ENCODE data around the gene SPACA4.

The SPACA4 gene

GRCh38 chr19:48635966-48636858, 29.7 kb downstream of the SPACA4 start:
- no peak for DNase-seq

- peak; percentile 38 for DNase-seq
Measured at GRCh38 chr19:48636859-48637448, 30.4 kb downstream of the SPACA4 start, which contains the start of gene DBP. Gene DBP (minus strand): TSS chr19:48637379. CDS start chr19:48636994, 385 bp downstream.

- DNase-seq: peak; percentile 100
Measured at GRCh38 chr19:48637449-48637947, 31.0 kb downstream of the SPACA4 start.

- peak; percentile 78 for DNase-seq
Measured at GRCh38 chr19:48637948-48638830, 31.6 kb downstream of the SPACA4 start.

GRCh38 chr19:48638831-48639381, 32.4 kb downstream of the SPACA4 start:
- no peak for DNase-seq

GRCh38 chr19:48639483-48640375, 33.2 kb downstream of the SPACA4 start:
- no peak for DNase-seq

GRCh38 chr19:48641850-48642249, 35.3 kb downstream of the SPACA4 start:
- DNase-seq: no peak

- DNase-seq: no peak
Measured at GRCh38 chr19:48642862-48643261, 36.3 kb downstream of the SPACA4 start.

GRCh38 chr19:48644355-48644754, 37.8 kb downstream of the SPACA4 start:
- DNase-seq: no peak

GRCh38 chr19:48644839-48645619, 38.5 kb downstream of the SPACA4 start:
- peak; percentile 73 for DNase-seq

GRCh38 chr19:48645620-48646000, 39.1 kb downstream of the SPACA4 start:
- no peak for DNase-seq

GRCh38 chr19:48646001-48646721, 39.6 kb downstream of the SPACA4 start, which contains the start of gene CA11:
Gene CA11 (minus strand): TSS chr19:48646187. CDS start chr19:48645632, 555 bp downstream.
- peak; percentile 92 for DNase-seq

GRCh38 chr19:48646722-48647216, 40.2 kb downstream of the SPACA4 start:
- DNase-seq: no peak

GRCh38 chr19:48648134-48648533, 41.6 kb downstream of the SPACA4 start:
- DNase-seq: no peak

GRCh38 chr19:48650974-48651682, 44.6 kb downstream of the SPACA4 start:
- no peak for DNase-seq

- no peak for DNase-seq
Measured at GRCh38 chr19:48651683-48652048, 45.1 kb downstream of the SPACA4 start.

- no peak for DNase-seq
Measured at GRCh38 chr19:48654299-48655059, 47.9 kb downstream of the SPACA4 start.

- no peak for DNase-seq
Measured at GRCh38 chr19:48656840-48657474, 50.4 kb downstream of the SPACA4 start.
